Stimulated activated memory B cell treated with anti-CD40 and anti-IgM and Interleukin-4, amounts not matched to agents 10 μg/mL and 1 μg/mL and 100 μg/mL, for 72 hours (primary cell): ENCODE measurements around the gene ME3.

Source experiments
- ATAC-seq: fragments of 150-1000 bp; cut with Tn5 transposase; 2 replicates; pipeline ENCODE4 v1.10.0; 2021
- H3K27ac Mint-ChIP-seq: one replicate; pipeline ENCODE4 v1.8.0; 2022; ENCODE audit warnings: mild to moderate bottlenecking, mixed read lengths
- H3K27me3 Mint-ChIP-seq: one replicate; pipeline ENCODE4 v1.8.0; 2022; ENCODE audit warnings: mixed read lengths
- H3K36me3 Mint-ChIP-seq: one replicate; pipeline ENCODE4 v1.8.0; 2022; ENCODE audit warnings: mixed read lengths
- H3K4me1 Mint-ChIP-seq: one replicate; pipeline ENCODE4 v1.8.0; 2022; ENCODE audit warnings: mixed read lengths
- H3K4me3 Mint-ChIP-seq: one replicate; pipeline ENCODE4 v1.8.0; 2022; ENCODE audit warnings: mild to moderate bottlenecking, moderate library complexity, mixed read lengths
- H3K9me3 Mint-ChIP-seq: one replicate; pipeline ENCODE4 v1.8.0; 2022; ENCODE audit warnings: mixed read lengths

ME3 gene

DNA sequence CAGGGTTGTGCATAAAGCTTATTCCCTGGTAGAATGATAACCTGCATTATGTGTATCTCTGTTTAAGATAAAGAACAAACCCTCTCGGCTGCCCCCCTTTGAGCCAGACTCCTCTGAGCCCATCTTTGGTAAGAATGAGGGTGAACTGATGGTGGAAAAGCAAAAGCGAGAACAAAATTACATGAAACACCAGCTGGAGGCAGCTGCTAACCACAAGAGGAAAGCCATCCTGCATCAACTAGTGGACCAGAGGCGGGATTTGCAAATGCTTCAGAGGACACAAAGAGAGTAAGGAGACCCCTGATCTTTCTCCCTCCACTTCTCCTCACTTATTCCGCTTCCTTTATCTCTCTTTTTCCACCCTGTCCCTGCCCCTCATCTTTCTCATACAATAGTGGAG lies 257.4 kb downstream of the ME3 start:
- Mint-ChIP-seq H3K9me3 (no peaks in the 10 kb centered on the region), H3K27me3 (no peaks in the 10 kb centered on the region), H3K36me3 (peaks cover 7% of the 10 kb centered on the region), H3K4me1 (no peaks in the 10 kb centered on the region), H3K27ac (no peak overlapping the region), H3K4me3 (no peak overlapping the region)
- ATAC-seq: no peak

DNA sequence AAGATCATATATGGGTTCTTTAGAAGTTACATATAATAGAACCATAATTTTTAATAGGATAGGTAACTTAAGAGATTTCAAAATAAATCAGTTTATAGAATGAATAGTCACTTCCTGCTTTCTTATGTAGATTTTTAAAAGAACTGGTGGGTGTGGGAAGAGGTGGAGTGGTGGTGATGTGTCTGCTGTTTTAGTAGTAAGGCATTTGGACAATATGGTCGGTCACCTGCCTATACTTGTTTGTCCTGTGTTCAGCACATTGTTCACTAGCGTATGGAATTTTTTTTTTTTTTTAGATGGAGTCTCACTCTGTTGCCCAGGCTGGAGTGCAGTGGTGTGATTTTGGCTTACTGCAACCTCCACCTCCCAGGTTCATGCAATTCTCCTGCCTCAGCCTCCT lies 258.4 kb downstream of the ME3 start:
- H3K4me1 Mint-ChIP-seq: no peaks in the 10 kb centered on the region
- H3K9me3 Mint-ChIP-seq: no peaks in the 10 kb centered on the region
- H3K36me3 Mint-ChIP-seq: peaks cover 7% of the 10 kb centered on the region
- no peak overlapping the region for H3K27ac Mint-ChIP-seq
- no peaks in the 10 kb centered on the region for H3K27me3 Mint-ChIP-seq
- ATAC-seq: no peak
- no peak overlapping the region for H3K4me3 Mint-ChIP-seq

DNA sequence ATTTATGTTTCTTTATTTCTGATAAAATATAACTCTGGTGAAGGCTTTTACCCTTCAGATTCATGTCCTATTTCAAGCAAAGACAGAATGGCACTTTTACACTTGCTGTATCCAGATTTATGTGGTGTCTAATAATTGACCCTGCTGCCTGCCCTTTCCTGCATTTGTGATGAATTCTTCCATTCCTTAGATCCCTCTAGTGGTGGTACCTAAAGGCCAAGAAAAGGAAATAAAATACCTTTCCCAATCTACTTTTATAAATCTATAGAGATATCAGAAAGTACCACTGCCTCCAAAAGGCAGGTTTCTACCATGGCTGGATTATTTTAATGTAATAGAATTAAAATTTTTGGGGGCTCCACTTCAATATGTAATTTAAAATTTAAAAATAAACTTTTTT lies 263.6 kb downstream of the ME3 start:
- Mint-ChIP-seq H3K4me3 (no peak overlapping the region), H3K4me1 (no peaks in the 10 kb centered on the region), H3K27ac (no peak overlapping the region), H3K27me3 (no peaks in the 10 kb centered on the region), H3K9me3 (no peaks in the 10 kb centered on the region), H3K36me3 (peaks cover 7% of the 10 kb centered on the region)
- no peak for ATAC-seq

DNA sequence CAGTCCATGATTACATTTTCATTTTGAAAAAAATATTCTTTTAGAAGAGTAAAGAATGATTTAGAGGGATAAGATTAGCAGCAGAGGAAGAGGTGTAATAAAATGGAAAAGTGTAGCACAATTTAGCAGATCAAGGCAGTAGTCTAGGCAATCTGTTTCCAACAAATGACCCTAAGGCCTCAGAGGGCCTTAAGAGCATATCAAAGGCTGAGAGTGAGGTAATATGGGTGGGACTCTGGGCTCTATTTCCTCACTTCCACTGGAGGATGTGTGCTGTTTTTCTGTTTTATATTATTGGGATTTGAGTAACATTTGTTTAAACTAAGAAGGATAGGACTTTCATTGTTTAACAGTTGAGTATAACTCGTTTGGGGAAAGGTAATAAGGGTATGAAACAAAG lies 269.0 kb downstream of the ME3 start:
- Mint-ChIP-seq H3K4me1 (no peaks in the 10 kb centered on the region), H3K27ac (no peak overlapping the region), H3K4me3 (no peak overlapping the region), H3K27me3 (no peaks in the 10 kb centered on the region), H3K36me3 (no peaks in the 10 kb centered on the region), H3K9me3 (no peaks in the 10 kb centered on the region)
- no peak for ATAC-seq

DNA sequence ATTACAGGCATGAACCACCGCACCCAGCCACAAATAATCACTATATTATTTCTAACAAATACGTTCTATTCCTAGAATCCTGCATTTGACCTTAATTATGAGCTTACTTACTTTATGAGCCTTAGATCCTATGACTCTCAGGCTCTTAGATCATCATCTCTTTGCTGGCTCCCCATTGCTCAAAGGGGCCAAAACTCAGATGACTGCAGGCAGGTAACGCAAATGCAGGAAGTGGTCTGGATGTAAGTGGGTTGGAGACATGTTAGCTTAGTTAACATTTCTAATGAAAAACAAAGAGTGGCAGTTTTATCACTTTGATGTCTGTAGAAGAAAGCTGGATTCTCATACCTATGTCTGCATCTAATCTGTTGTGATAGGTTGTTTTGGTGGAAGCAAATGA lies 274.3 kb downstream of the ME3 start:
- no peak for ATAC-seq
- no peak overlapping the region for H3K4me3 Mint-ChIP-seq
- H3K9me3 Mint-ChIP-seq: no peaks in the 10 kb centered on the region
- H3K36me3 Mint-ChIP-seq: no peaks in the 10 kb centered on the region
- H3K27me3 Mint-ChIP-seq: no peaks in the 10 kb centered on the region
- H3K27ac Mint-ChIP-seq: no peak overlapping the region
- H3K4me1 Mint-ChIP-seq: no peaks in the 10 kb centered on the region

DNA sequence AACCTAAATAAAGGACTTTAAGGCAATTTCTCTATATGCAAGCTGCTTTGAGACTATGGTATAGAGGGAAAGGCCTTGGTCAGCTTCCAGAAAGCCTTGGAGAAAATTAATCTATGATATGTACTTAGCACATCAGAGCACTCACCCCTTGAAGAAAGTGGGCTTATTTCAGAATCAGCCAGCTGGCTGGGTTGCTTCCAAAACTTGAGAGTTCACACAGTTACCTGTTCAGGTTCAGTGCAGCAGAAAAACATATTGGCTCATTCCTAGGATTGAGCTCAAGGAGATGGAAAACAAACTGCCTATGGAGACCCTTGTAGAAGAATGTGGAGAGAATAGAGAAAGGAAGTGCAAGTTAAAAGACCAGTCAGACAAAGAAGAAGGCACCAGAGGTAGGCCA lies 275.1 kb downstream of the ME3 start:
- no peak overlapping the region for H3K4me3 Mint-ChIP-seq
- H3K27me3 Mint-ChIP-seq: no peaks in the 10 kb centered on the region
- no peak overlapping the region for H3K27ac Mint-ChIP-seq

DNA sequence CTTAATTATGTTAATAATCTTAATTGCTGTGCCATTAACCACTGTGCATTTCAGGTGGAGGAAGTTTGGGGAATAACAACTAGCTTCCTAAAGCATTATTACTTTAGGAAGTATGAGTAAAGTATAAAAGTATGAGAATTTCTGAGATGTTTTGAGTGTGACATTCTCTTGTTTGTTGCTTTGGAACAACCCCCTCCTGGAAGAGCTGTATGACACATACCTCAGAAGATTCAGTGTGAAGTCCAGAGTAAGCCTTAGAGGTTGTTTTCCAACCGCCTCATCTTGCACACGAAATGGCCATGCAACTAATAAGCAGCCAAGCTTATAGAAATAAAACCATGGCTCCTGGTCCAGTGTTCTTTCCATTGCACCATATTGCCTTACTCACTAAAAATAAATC lies 276.0 kb downstream of the ME3 start:
- Mint-ChIP-seq H3K27me3 (no peaks in the 10 kb centered on the region), H3K27ac (no peak overlapping the region), H3K36me3 (no peaks in the 10 kb centered on the region), H3K4me3 (no peak overlapping the region), H3K9me3 (no peaks in the 10 kb centered on the region), H3K4me1 (no peaks in the 10 kb centered on the region)
- ATAC-seq: no peak

More for the DNA sequence above, 275.1 kb downstream of the ME3 start:
- H3K4me1 Mint-ChIP-seq: no peaks in the 10 kb centered on the region
- no peaks in the 10 kb centered on the region for H3K36me3 Mint-ChIP-seq
- no peaks in the 10 kb centered on the region for H3K9me3 Mint-ChIP-seq
- ATAC-seq: no peak

DNA sequence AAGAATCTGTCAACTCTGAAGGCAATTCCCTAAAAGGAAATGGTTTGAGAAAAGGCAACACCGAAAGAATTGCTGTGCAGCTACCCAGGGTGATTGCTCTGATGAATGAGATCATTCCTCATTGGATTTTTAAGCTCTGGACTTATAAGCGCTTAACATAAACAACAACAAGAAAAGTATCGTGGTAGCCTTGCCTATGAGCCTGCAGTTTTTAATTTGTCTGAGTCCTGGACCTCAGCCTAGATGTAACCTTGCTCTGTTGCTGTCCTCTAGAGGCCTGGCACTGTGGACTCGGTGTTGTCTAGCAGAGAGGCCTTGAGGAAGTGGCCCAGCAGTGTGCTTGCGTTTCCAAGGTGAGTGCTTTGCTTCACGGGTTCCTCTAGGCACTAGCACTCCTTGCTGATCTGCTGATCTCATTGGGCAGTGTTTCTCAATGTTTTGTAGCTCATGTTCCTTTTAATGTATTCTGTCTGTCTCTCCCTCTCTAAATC lies 277.3 kb downstream of the ME3 start:
- H3K4me3 Mint-ChIP-seq: no peak overlapping the region
- no peaks in the 10 kb centered on the region for H3K4me1 Mint-ChIP-seq
- H3K27me3 Mint-ChIP-seq: no peaks in the 10 kb centered on the region
- H3K36me3 Mint-ChIP-seq: no peaks in the 10 kb centered on the region
- no peak for ATAC-seq
- H3K27ac Mint-ChIP-seq: no peak overlapping the region
- no peaks in the 10 kb centered on the region for H3K9me3 Mint-ChIP-seq
